SK-N-SH (cell line): ENCODE data around the gene PTPN14. TPM values are rescaled to one million over a fixed set of nuclear protein-coding genes. Genes with fewer than 3 reads are reported as not detected.

ENCODE experiments used
- CTCF ChIA-PET: fragments of 300-600, 350-600 bp; formaldehyde crosslinking; extraction: SDS; loops from one replicate; lab custom pipeline; 2021; lab: Yijun Ruan, JAX
- POLR2A ChIA-PET: fragments of 350-600 bp; sonication (Branson Sonifier 250); formaldehyde crosslinking; extraction: SDS; loops from one replicate; lab custom pipeline; 2020; ENCODE audit warnings: antibody characterized with exemption, inconsistent platforms; lab: Yijun Ruan, JAX
- DNase-seq: peaks from one replicate; pipeline ENCODE4 v3.0.0; 2012
- H2AFZ ChIP-seq: fragments of 200-600 bp; sonication (generic); 2 replicates; pipeline ENCODE4 v1.8.1; 2016; ENCODE audit warnings: antibody characterized with exemption, mild to moderate bottlenecking, low read depth
- H3F3A ChIP-seq: fragments of 200-600 bp; sonication (generic); replicated peaks from 2 replicates; pipeline ENCODE3; 2016; ENCODE audit warnings: antibody characterized with exemption, mild to moderate bottlenecking; ENCODE audit not compliant: insufficient read depth
- H3K27ac ChIP-seq, 2 experiments: fragments of 200-500 bp in 1 of 2; fragments of 200-600 bp in 1 of 2; sonication (Bioruptor generic) in 1 of 2; sonication (generic), shearing (Covaris generic) in 1 of 2; 2 replicates each; pipeline versions ENCODE4 v1.5.1 to v1.6.1; 2014 to 2016; ENCODE audit warnings: low read depth in 2 of 2, inconsistent platforms in 1 of 2, low read length in 1 of 2, mild to moderate bottlenecking in 1 of 2, mixed read lengths in 1 of 2
- H3K27me3 ChIP-seq: fragments of 200-600 bp; sonication (generic), shearing (Covaris generic); 2 replicates; pipeline ENCODE4 v1.6.1; 2016; ENCODE audit warnings: mixed run types; ENCODE audit not compliant: insufficient read depth
- H3K36me3 ChIP-seq, 2 experiments: fragments of 200-500 bp in 1 of 2; fragments of 200-600 bp in 1 of 2; sonication (Bioruptor generic) in 1 of 2; sonication (generic) in 1 of 2; replicated peaks in 1 of 2; 2 replicates each; pipeline versions ENCODE3 to v1.5.1; 2014 to 2016; ENCODE audit warnings: low read length in 1 of 2, mild to moderate bottlenecking in 1 of 2; ENCODE audit not compliant: insufficient read depth in 2 of 2, control insufficient read depth in 1 of 2
- H3K4me1 ChIP-seq, 2 experiments: fragments of 200-500 bp in 1 of 2; fragments of 200-600 bp in 1 of 2; sonication (Bioruptor generic) in 1 of 2; sonication (generic), shearing (Covaris generic) in 1 of 2; 2 replicates each; pipeline versions ENCODE4 v1.5.1 to v1.6.1; 2014 to 2016; ENCODE audit warnings: low read depth in 1 of 2, low read length in 1 of 2, mixed run types in 1 of 2; ENCODE audit not compliant: insufficient read depth in 2 of 2, control insufficient read depth in 1 of 2
- H3K4me2 ChIP-seq: fragments of 200-600 bp; sonication (generic), shearing (Covaris generic); 2 replicates; pipeline ENCODE4 v1.6.1; 2017; ENCODE audit warnings: mixed run types
- H3K4me3 ChIP-seq, 2 experiments: fragments of 200-500 bp in 1 of 2; fragments of 200-600 bp in 1 of 2; sonication (Bioruptor generic) in 1 of 2; sonication (generic), shearing (Covaris generic) in 1 of 2; 2 replicates each; pipeline versions ENCODE4 v1.5.1 to v1.8.1; 2014 to 2016; ENCODE audit warnings: low read depth in 2 of 2, inconsistent platforms in 1 of 2, low read length in 1 of 2, mild to moderate bottlenecking in 1 of 2, mixed read lengths in 1 of 2, moderate library complexity in 1 of 2
- H3K79me2 ChIP-seq: fragments of 200-600 bp; sonication (generic); 2 replicates; pipeline ENCODE4 v1.8.1; 2017; ENCODE audit warnings: mild to moderate bottlenecking; ENCODE audit not compliant: insufficient read depth
- H3K9ac ChIP-seq: fragments of 200-600 bp; sonication (generic); 2 replicates; pipeline ENCODE4 v1.6.1; 2017; ENCODE audit warnings: mixed run types
- H3K9me2 ChIP-seq: fragments of 200-600 bp; sonication (generic); 2 replicates; pipeline ENCODE4 v1.6.1; 2017; ENCODE audit warnings: mixed run types
- H3K9me3 ChIP-seq: fragments of 200-600 bp; sonication (generic); 2 replicates; pipeline ENCODE4 v1.6.1; 2017; ENCODE audit warnings: mixed run types, mild to moderate bottlenecking, moderate library complexity
- H4K20me1 ChIP-seq: fragments of 200-600 bp; sonication (generic); 2 replicates; pipeline ENCODE4 v1.6.1; 2017; ENCODE audit warnings: mild to moderate bottlenecking, mixed run types; ENCODE audit not compliant: insufficient read depth
- CHD2 ChIP-seq: fragments of 150-350 bp; IDR thresholded peaks from 2 replicates; pipeline ENCODE4 v1.6.1; 2018; ENCODE audit warnings: low read length; ENCODE audit not compliant: partially characterized antibody
- EZH2phosphoT487 ChIP-seq: fragments of 200-600 bp; sonication (generic); IDR thresholded peaks from 2 replicates; pipeline ENCODE4 v1.6.1; 2017; ENCODE audit warnings: low read depth, mixed run types, mild to moderate bottlenecking, antibody characterized with exemption, moderate library complexity, borderline replicate concordance
- GABPA ChIP-seq: IDR thresholded peaks from 2 replicates; pipeline ENCODE4 v1.4.0; 2012; ENCODE audit warnings: low read depth, mild to moderate bottlenecking
- IRF3 ChIP-seq: fragments of 150-350 bp; IDR thresholded peaks from 2 replicates; pipeline ENCODE4 v1.6.1; 2016; ENCODE audit warnings: mild to moderate bottlenecking, low read depth, low read length
- JUND ChIP-seq: IDR thresholded peaks from 2 replicates; pipeline ENCODE4 v1.4.0; 2012
- MAX ChIP-seq: IDR thresholded peaks from 2 replicates; pipeline ENCODE4 v1.4.0; 2012; ENCODE audit warnings: low read depth
- MXI1 ChIP-seq: IDR thresholded peaks from 2 replicates; pipeline ENCODE4 v1.6.1; 2012; ENCODE audit warnings: mild to moderate bottlenecking, low read depth, low read length, improper control_type of control experiment
- NRF1 ChIP-seq: IDR thresholded peaks from 2 replicates; pipeline ENCODE4 v1.6.1; 2012; ENCODE audit warnings: low read depth, mild to moderate bottlenecking, low read length
- RAD21 ChIP-seq: IDR thresholded peaks from 2 replicates; pipeline ENCODE4 v1.6.1; 2012; ENCODE audit warnings: mild to moderate bottlenecking, low read length
- RFX5 ChIP-seq: IDR thresholded peaks from 2 replicates; pipeline ENCODE4 v1.6.1; 2012; ENCODE audit warnings: mild to moderate bottlenecking, improper control_type of control experiment, low read length
- RXRA ChIP-seq: IDR thresholded peaks from 2 replicates; pipeline ENCODE4 v1.4.0; 2012; ENCODE audit warnings: low read depth, mild to moderate bottlenecking, borderline replicate concordance
- SIN3A ChIP-seq: IDR thresholded peaks from 2 replicates; pipeline ENCODE4 v1.6.1; 2012; ENCODE audit warnings: low read depth, mild to moderate bottlenecking, low read length, moderate library complexity, borderline replicate concordance
- USF1 ChIP-seq: IDR thresholded peaks from 2 replicates; pipeline ENCODE4 v1.4.0; 2012; ENCODE audit warnings: low read depth, borderline replicate concordance
- USF2 ChIP-seq: fragments of 150-350 bp; IDR thresholded peaks from 2 replicates; pipeline ENCODE4 v1.6.1; 2017; ENCODE audit warnings: antibody characterized with exemption, low read length, low read depth, borderline replicate concordance
- YY1 ChIP-seq: IDR thresholded peaks from 2 replicates; pipeline ENCODE4 v1.4.0; 2012; ENCODE audit warnings: low read depth, mild to moderate bottlenecking
- WGBS: methylation state at CpG from one replicate; pipeline ENCODE4 v1.1.6; 2017; ENCODE audit warnings: low lambda C conversion rate; 5-methylcytosine and 5-hydroxymethylcytosine counted together
- polyA plus RNA-seq, 3 experiments: library from polyadenylated mRNA; depleted of rRNA; stranded (reverse); fragments of >200 nt; gene quantifications; 2 replicates each; pipeline ENCODE4 v1.2.3, GENCODE V29; 2012

The PTPN14 gene
- polyA plus RNA-seq, 1 of the 3 experiments (the other 2 are of a cell fraction) = 12.8 TPM

GRCh38 chr1:214514032-214514818 is 37.2 kb downstream of the PTPN14 start:
- Histone ChIP-seq H3K36me3 (peaks cover 0 to 18% of the 10 kb centered on the region in 2 experiments), H3K4me3 (no peak overlapping the region), H3K79me2 (peaks cover 100% of the 10 kb centered on the region), H3K27ac (peak overlapping the region in 1 of 2 experiments; percentile 45; a peak in 2 of 4 replicates), H3F3A (peaks cover 21% of the 10 kb centered on the region), H3K27me3 (no peaks in the 10 kb centered on the region), H3K9ac (no peak overlapping the region), H3K9me2 (no peaks in the 10 kb centered on the region), H3K4me2 (peak overlapping the region; percentile 44), H3K4me1 (peaks cover 0 to 55% of the 10 kb centered on the region in 2 experiments; a peak in 3 of 4 replicates), H3K9me3 (no peaks in the 10 kb centered on the region), H2AFZ (no peak overlapping the region), H4K20me1 (no peaks in the 10 kb centered on the region)
- POLR2A ChIA-PET = no interaction called here
- WGBS = 78% methylated on average over 6 of the region's 9 CpGs
- no peak for TF ChIP-seq MAX
- no peak for TF ChIP-seq RFX5
- no peak for TF ChIP-seq NRF1
- TF ChIP-seq IRF3 = no peak
- no peak for TF ChIP-seq GABPA
- TF ChIP-seq RAD21 = no peak
- no peak for TF ChIP-seq USF1
- no peak for TF ChIP-seq SIN3A
- no peak for TF ChIP-seq RXRA
- TF ChIP-seq CHD2 = no peak
- no peak for TF ChIP-seq MXI1
- no peak for TF ChIP-seq USF2
- TF ChIP-seq YY1 = no peak
- TF ChIP-seq JUND = no peak
- no peak for TF ChIP-seq EZH2phosphoT487
- CTCF ChIA-PET = no interaction called here
- DNase-seq = no peak
